ENCODE data around the gene OLFML3.

OLFML3 gene

GRCh38 chr1:113957984-113958383, 21.3 kb upstream of the OLFML3 start:
- DNase-seq (ENCODE audit: low read depth in 1 of 2, low spot score in 1 of 2): no peak
- H3K4me3 ChIP-seq (replicated peaks; ENCODE audit: insufficient read depth, low read length): no peak overlapping the region
- TF ChIP-seq CTCF (IDR thresholded peaks at IDR 0.05; ENCODE audit: insufficient read depth, low read length) (no peak), GABPA (IDR thresholded peaks at IDR 0.05; ENCODE audit: low read depth) (no peak), POLR2AphosphoS5 (IDR thresholded peaks at IDR 0.05; ENCODE audit: low read depth) (no peak), SPI1 (IDR thresholded peaks at IDR 0.05; ENCODE audit: borderline replicate concordance, low read depth) (no peak), REST (IDR thresholded peaks at IDR 0.05; ENCODE audit: insufficient replicate concordance, low read depth) (no peak)
- no peaks in the 10 kb centered on the region for H3K27me3 ChIP-seq (ENCODE audit: insufficient read depth, poor library complexity, severe bottlenecking)
- no peak overlapping the region for H3K27ac ChIP-seq (replicated peaks)

GRCh38 chr1:113958691-113959090, 20.6 kb upstream of the OLFML3 start:
- no peak overlapping the region for H3K4me3 ChIP-seq (replicated peaks; ENCODE audit: insufficient read depth, low read length)
- TF ChIP-seq GABPA (IDR thresholded peaks at IDR 0.05; ENCODE audit: low read depth): no peak
- TF ChIP-seq CTCF (IDR thresholded peaks at IDR 0.05; ENCODE audit: insufficient read depth, low read length): no peak
- TF ChIP-seq POLR2AphosphoS5 (IDR thresholded peaks at IDR 0.05; ENCODE audit: low read depth): no peak
- TF ChIP-seq REST (IDR thresholded peaks at IDR 0.05; ENCODE audit: insufficient replicate concordance, low read depth): no peak
- TF ChIP-seq SPI1 (IDR thresholded peaks at IDR 0.05; ENCODE audit: borderline replicate concordance, low read depth): no peak
- no peak overlapping the region for H3K27ac ChIP-seq (replicated peaks)
- no peak for DNase-seq (ENCODE audit: low read depth in 1 of 2, low spot score in 1 of 2)
- H3K27me3 ChIP-seq (ENCODE audit: insufficient read depth, poor library complexity, severe bottlenecking): no peaks in the 10 kb centered on the region

GRCh38 chr1:113963281-113963906, 15.9 kb upstream of the OLFML3 start:
- H3K27ac ChIP-seq (replicated peaks): no peak overlapping the region
- H3K4me3 ChIP-seq (replicated peaks; ENCODE audit: insufficient read depth, low read length): no peak overlapping the region
- no peak for DNase-seq (ENCODE audit: low read depth in 1 of 2, low spot score in 1 of 2)
- TF ChIP-seq REST (IDR thresholded peaks at IDR 0.05; ENCODE audit: insufficient replicate concordance, low read depth): no peak
- TF ChIP-seq GABPA (IDR thresholded peaks at IDR 0.05; ENCODE audit: low read depth): no peak
- TF ChIP-seq SPI1 (IDR thresholded peaks at IDR 0.05; ENCODE audit: borderline replicate concordance, low read depth): no peak
- TF ChIP-seq POLR2AphosphoS5 (IDR thresholded peaks at IDR 0.05; ENCODE audit: low read depth): no peak
- TF ChIP-seq CTCF (IDR thresholded peaks at IDR 0.05; ENCODE audit: insufficient read depth, low read length): no peak
- H3K27me3 ChIP-seq (ENCODE audit: insufficient read depth, poor library complexity, severe bottlenecking): no peaks in the 10 kb centered on the region

Data from HL-60 (cell line).